Stimulated activated CD8-positive, alpha-beta memory T cell treated with anti-CD3 and anti-CD28 coated beads, Interleukin-12 subunit alpha, Interleukin-12 subunit beta, amount 100 ng/mL, for 24 hours (primary cell): ENCODE results near the gene CCR4.
"Not testable (repeated sequence)": the region's sequence is repeated elsewhere in the genome, so short reads cannot be mapped to it uniquely, and the experiment has no call there.

Experiments used
- DNase-seq: peaks from one replicate; pipeline ENCODE4 v3.0.0-alpha.2; 2020; ENCODE audit errors: extremely low read depth

CCR4 gene

DNA sequence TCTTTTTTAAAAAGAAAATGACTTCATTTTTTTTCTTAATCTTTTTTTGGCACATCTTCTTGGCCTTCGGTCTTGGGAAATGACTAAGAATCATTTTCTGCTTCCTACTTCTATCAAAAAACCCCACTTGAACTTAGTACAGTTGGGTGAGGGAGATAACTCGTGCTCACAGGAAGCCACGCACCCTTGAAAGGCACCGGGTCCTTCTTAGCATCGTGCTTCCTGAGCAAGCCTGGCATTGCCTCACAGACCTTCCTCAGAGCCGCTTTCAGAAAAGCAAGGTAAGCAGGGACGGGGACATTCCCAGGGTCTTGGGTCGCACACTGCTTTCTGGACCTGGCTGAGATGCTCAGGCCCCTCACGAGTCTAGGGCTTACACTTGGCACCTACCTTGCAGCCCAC is at the start of gene CCR4:
Gene CCR4 (plus strand): TSS at position 235 of the 402 bp plus-strand sequence. CDS start 1,779 bp downstream, outside the sequence.
- DNase-seq, result no peak

- not testable (repeated sequence) for DNase-seq
Measured at GRCh38 chr3:32902887-32903371, 48.5 kb upstream of the CCR4 start.

- no peak for DNase-seq
Measured at GRCh38 chr3:32903953-32904352, 47.5 kb upstream of the CCR4 start.

- no peak for DNase-seq
Measured at GRCh38 chr3:32909999-32910398, 41.4 kb upstream of the CCR4 start.

DNA sequence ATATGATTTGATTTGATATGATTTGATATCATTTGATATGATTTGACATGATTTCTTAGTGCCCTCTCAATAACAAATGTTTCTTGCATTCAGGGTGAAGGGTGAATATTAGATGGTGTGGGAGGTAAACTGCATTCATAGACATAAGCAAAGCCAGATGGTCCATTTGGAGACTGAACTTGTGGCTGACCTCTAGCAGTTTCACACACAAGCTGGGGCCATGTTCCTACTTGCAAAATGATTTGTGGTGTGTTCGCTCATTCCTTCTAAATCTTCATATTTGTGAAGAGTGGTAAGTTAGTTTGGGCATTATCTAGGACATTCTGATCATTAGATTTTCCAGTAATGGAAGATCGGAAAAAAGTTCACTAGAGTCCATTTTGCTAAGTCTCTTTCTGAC is 40.5 kb upstream of the CCR4 start:
- no peak for DNase-seq

DNA sequence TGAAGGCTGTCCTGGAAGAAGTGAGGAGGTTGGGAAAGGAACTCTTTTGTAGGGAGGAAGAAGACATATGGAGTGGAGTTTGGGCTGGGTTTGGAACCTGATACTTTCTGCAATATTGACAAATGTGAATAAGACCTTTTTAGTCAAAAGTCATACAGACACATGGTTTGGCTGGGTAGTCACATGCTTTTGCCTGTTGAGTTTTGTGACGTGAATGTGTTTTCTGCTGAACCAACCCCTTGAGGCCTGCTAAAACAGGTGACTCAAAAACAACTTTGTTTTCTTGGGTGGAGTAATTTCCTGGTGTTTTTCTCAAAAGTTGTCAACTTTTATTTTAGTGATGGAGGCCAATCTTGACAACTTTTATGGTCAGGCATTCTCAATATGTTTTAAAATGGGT is 39.4 kb upstream of the CCR4 start:
- DNase-seq, result no peak

GRCh38 chr3:32913790-32914446 is 37.5 kb upstream of the CCR4 start:
- DNase-seq, result no peak

GRCh38 chr3:32919920-32920319 is 31.5 kb upstream of the CCR4 start:
- no peak for DNase-seq

- DNase-seq, result no peak
Measured at GRCh38 chr3:32922078-32922477, 29.4 kb upstream of the CCR4 start.

DNA sequence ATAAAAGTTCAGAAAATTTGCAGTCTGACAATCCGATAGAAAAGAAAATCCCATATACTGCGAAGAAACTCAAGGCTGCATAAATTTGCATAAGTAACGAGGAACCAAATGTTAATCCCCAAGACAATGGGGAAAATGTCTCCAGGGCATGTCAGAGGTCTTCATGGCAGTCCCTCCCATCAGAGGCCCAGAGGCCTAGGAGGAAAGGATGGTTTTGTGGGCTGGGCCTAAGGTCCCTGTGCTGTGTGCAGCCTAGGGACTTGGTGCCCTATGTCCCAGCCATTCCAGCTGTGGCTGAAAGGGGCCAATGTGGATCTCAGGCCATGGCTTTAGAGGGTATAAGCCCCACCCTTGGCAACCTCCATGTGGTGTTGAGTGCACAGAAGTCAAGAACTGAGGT is 21.3 kb upstream of the CCR4 start:
- no peak for DNase-seq

DNA sequence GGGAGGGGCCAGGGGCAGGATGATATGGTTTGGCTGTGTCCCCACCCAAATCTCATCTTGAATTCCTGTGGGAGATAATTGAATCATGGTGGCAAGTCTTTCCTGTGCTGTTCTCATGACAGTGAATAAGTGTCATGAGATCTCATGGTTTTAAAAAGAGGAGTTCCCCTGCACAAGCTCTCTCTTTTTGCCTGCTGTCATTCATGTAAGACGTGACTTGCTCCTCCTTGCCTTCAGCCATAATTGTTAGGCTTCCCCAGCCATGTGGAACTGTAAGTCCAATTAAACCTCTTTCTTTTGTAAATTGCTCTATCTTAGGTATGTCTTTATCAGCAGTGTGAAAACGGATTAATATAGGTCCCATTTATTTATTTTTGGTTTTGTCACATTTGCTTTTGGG is 20.2 kb upstream of the CCR4 start:
- DNase-seq, result not testable (repeated sequence)

DNA sequence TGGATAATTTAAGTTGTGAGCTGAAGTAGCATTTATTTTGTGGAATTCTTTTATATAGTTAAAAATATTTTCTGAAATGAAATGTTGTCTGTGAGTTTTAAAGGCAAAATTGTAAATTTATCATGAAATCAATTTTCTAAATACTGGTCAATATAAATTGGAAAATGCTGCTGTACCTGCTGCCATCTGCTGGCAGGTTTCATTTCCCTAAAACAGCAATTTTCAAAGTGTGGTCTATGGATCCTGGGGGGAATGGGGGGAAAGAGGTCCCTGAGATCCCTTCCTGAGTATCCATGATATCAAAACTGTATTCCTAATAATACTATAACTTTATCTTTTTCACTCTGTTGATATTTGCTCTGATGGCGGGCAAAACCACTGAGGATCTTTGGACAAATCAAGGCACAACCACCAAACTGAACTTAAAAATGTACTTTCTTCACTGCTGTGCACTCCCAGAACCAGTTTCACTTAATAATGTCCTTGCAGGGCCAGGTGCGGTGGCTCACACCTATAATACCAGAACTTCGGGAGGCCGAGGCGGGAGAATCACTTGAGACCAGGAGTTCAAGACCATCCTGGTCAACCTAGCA is 17.2 kb upstream of the CCR4 start:
- DNase-seq, result no peak

GRCh38 chr3:32937331-32937730 is 14.1 kb upstream of the CCR4 start:
- no peak for DNase-seq

DNA sequence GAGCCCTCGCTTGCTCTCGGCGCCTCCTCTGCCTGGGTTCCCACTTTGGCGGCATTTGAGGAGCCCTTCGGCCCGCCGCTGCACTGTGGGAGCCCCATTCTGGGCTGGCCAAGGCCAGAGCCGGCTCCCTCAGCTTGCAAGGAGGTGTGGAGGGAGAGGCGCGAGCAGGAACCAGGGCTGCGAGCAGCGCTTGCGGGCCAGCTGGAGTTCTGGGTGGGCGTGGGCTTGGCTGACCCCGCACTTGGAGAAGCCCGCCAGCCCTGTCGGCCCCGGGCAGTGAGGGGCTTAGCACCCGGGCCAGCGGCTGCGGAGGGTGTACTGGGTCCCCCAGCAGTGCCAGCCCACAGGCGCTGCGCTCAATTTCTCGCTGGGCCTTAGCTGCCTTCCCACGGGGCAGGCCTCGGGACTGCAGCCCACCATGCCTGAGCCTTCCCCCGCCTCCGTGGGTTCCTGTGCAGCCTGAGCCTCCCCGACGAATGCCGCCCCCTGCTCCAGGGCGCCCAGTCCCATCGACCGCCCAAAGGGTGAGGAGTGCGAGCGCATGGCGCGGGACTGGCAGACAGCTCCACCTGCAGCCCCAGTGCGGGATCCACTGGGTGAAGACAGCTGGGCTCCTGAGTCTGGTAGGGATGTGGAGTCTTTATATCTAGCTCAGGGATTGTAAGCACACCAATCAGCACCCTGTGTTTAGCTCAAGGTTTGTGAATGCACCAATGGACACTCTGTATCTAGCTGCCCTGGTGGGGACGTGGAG is 11.7 kb upstream of the CCR4 start:
- not testable (repeated sequence) for DNase-seq

GRCh38 chr3:32940726-32941125 is 10.7 kb upstream of the CCR4 start:
- no peak for DNase-seq

GRCh38 chr3:32945136-32945535 is 6.3 kb upstream of the CCR4 start:
- DNase-seq, result no peak

DNA sequence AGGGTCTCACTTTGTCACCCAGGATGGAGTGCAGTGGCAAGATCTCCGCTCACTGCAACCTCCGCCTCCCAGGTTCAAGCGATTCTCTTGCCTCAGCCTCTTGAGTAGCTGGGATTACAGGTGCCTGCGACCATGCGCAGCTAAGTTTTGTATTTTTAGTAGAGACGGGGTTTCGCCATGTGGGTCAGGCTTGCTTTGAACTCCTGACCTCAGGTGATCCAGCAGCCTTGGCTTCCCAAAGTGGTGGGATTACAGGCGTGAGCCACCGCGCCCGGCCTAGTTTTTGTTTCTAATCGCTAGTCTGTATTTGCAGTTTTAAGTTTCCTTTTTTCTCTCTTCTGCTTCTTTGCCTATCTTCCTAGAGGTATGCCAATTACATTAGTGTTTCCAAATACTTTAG is 5.8 kb upstream of the CCR4 start:
- not testable (repeated sequence) for DNase-seq

DNA sequence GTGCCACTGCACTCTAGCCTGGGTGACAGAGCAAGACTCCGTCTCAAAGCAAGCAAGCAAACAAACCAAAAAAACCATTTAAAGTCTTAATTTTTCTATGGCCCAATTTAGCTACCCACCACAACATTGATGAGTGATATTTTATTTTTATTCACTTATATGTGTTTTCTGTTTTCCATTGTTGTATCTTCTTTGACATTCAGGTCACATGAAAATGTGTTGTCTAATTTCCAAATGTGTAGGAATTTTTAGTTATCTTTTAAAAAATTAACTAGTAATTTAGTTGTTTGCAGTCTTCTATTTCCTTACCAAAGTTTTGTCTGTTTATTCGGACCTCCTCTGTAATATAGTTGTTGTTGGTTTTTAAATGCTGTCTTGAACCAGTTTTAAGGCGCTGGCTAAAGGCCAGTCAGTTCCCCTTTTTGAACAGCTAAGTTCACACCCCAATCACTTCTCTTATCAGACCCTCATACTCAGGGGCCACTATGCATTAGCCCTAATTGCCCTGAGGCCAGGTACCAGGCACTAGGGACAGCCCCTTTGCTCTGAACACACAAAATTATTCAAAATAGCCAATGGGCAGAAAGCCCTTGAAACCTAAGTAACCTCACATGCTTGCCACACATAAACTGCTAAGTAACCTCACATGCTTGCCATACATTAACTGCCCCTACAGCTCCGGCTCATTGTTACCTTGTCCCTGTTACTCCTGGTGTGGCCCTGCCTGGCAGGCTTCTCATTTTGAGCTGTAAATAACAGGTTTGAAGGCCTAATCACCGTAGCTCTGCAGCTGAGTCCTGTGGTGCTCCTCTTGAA is 4.3 kb upstream of the CCR4 start:
- no peak for DNase-seq

GRCh38 chr3:32947789-32948238 is 3.6 kb upstream of the CCR4 start:
- peak; percentile 75 for DNase-seq

GRCh38 chr3:32948625-32949445 is 2.6 kb upstream of the CCR4 start:
- DNase-seq, result no peak

DNA sequence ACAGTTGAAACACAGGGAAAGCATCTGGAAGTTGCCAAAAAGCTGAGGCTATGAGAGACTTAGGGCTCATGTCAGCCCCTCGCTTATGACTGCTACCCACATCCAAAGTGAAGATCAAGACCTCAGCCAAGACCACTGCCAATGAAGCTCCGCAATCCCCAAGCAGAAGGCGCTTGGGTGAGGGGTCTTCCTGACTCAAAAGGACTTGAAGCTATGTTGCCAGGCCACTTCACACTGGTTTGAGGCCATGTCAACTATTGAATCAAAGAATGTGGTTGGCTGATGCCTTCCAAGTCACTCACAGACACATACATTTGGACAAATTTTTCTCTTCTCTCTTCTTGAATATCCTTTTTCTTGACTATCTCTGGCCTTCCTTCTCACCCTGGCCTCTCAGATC is 928 bp upstream of the CCR4 start:
- no peak for DNase-seq
